GM12878 (cell line): ENCODE measurements around the gene C10orf67. TPM values are rescaled to one million over a fixed set of nuclear protein-coding genes. Genes with fewer than 3 reads are reported as not detected.

Experiments used
- ATAC-seq: fragments of 200-7000 bp; cut with Tn5 transposase; 3 replicates; pipeline ENCODE4 v1.9.1; 2020; ENCODE audit warnings: mild to moderate bottlenecking, moderate library complexity
- BruUV-seq: library from RNA; stranded (reverse); fragments of 400-500 nt; replicated peaks from 2 replicates; lab custom pipeline; 2021; lab: Mats Ljungman, UMichigan
- CTCF ChIA-PET: fragments of 300-600 bp; sonication (Branson Sonifier 250); formaldehyde crosslinking; extraction: SDS; loops from one replicate; lab custom pipeline; 2021; ENCODE audit warnings: inconsistent platforms; lab: Yijun Ruan, JAX
- POLR2A ChIA-PET: fragments of 350-600 bp; formaldehyde crosslinking; extraction: SDS; loops from one replicate; lab custom pipeline; 2021; ENCODE audit warnings: inconsistent platforms; lab: Charles Lee
- RAD21 ChIA-PET: fragments of 300-600 bp; sonication (Branson Sonifier 250); formaldehyde crosslinking; loops from one replicate; lab custom pipeline; 2023; ENCODE audit warnings: antibody characterized with exemption; ENCODE audit not compliant: unreplicated experiment; lab: Charles Lee
- SMC1A ChIA-PET: fragments of 300-600 bp; sonication (Branson Sonifier 250); formaldehyde crosslinking; loops from one replicate; lab custom pipeline; 2023; ENCODE audit not compliant: unreplicated experiment, uncharacterized antibody; lab: Charles Lee
- DNase-seq: peaks from one replicate; pipeline ENCODE4 v3.0.0-alpha.2; 2011; ENCODE audit warnings: low read depth, low spot score
- FAIRE-seq: peaks from 3 replicates; lab custom pipeline; 2011; peaks lifted over from hg19 to GRCh38; lab: Jason Lieb, UNC
- H2AFZ ChIP-seq: 2 replicates; pipeline ENCODE4 v1.6.0; 2011; ENCODE audit warnings: low read depth, low read length, control low read depth; ENCODE audit not compliant: control insufficient read depth
- H3K27ac ChIP-seq: 2 replicates; pipeline ENCODE4 v1.5.1; 2011; ENCODE audit warnings: control low read depth; ENCODE audit not compliant: control insufficient read depth, insufficient read depth
- H3K27me3 ChIP-seq, 2 experiments: replicated peaks in 1 of 2; 2 replicates each; pipeline versions ENCODE4 v1.6.0 to v1.6.1; 2011; ENCODE audit warnings: low read length in 1 of 2; ENCODE audit not compliant: control insufficient read depth in 2 of 2, insufficient read depth in 2 of 2
- H3K36me3 ChIP-seq, 2 experiments: 2 replicates each; pipeline ENCODE4 v1.5.1; 2011; ENCODE audit warnings: low read length in 1 of 2; ENCODE audit not compliant: control insufficient read depth in 2 of 2, insufficient read depth in 2 of 2
- H3K4me1 ChIP-seq: 2 replicates; pipeline ENCODE4 v1.6.1; 2011; ENCODE audit warnings: mild to moderate bottlenecking, low read length, moderate library complexity, mixed read lengths; ENCODE audit not compliant: control insufficient read depth, insufficient read depth
- H3K4me2 ChIP-seq: 2 replicates; pipeline ENCODE4 v1.6.0; 2011; ENCODE audit warnings: control low read depth; ENCODE audit not compliant: control insufficient read depth, insufficient read depth
- H3K4me3 ChIP-seq: fragments of 200-600 bp; sonication (generic); 2 replicates; pipeline ENCODE4 v1.5.1; 2016
- H3K79me2 ChIP-seq: 2 replicates; pipeline ENCODE4 v1.6.0; 2011; ENCODE audit warnings: low read length; ENCODE audit not compliant: control insufficient read depth, insufficient read depth
- H3K9ac ChIP-seq: 2 replicates; pipeline ENCODE4 v1.8.0; 2011; ENCODE audit warnings: low read length, control low read depth, mixed read lengths; ENCODE audit not compliant: control insufficient read depth, insufficient read depth
- H3K9me3 ChIP-seq: replicated peaks from 3 replicates; pipeline ENCODE4 v1.5.1; 2011; ENCODE audit warnings: mild to moderate bottlenecking, low read length; ENCODE audit not compliant: control insufficient read depth, insufficient read depth
- H4K20me1 ChIP-seq: 2 replicates; pipeline ENCODE4 v1.6.0; 2011; ENCODE audit not compliant: control insufficient read depth, insufficient read depth
- BHLHE40 ChIP-seq, 2 experiments: fragments of 450-650 bp in 1 of 2; IDR thresholded peaks; 2 replicates each; pipeline ENCODE4 v1.6.1; 2011 to 2017; ENCODE audit warnings: low read depth in 2 of 2, borderline replicate concordance in 1 of 2, improper control_type of control experiment in 1 of 2, low read length in 1 of 2, mild to moderate bottlenecking in 1 of 2
- NR2F1 ChIP-seq: fragments of 450-650 bp; conservative IDR thresholded peaks from 2 replicates; pipeline ENCODE4 v1.6.1; 2017; ENCODE audit warnings: mild to moderate bottlenecking
- PAX5 ChIP-seq: IDR thresholded peaks from 2 replicates; pipeline ENCODE4 v1.6.1; 2011; ENCODE audit warnings: low read depth, low read length, borderline replicate concordance
- ZNF592 ChIP-seq: fragments of 450-650 bp; IDR thresholded peaks from 2 replicates; pipeline ENCODE4 v1.6.1; 2017; ENCODE audit warnings: mild to moderate bottlenecking, moderate library complexity
- WGBS: methylation state at CpG from one replicate; pipeline ENCODE4 v1.1.6; 2016; ENCODE audit warnings: low lambda C conversion rate; ENCODE audit not compliant: insufficient replicate concordance, insufficient coverage; ENCODE audit errors: missing lambda C conversion rate; 5-methylcytosine and 5-hydroxymethylcytosine counted together
- in situ Hi-C: fragments of 300-500 bp; cut with MboI; formaldehyde crosslinking; loops from 9 replicates; pipeline ENCODE4 v1.14.3; 2018; ENCODE audit warnings: mixed read lengths
- intact Hi-C: fragments of 100-400 bp; cut with micrococcal nuclease; formaldehyde crosslinking; loops from one replicate; pipeline ENCODE4 v1.14.2; 2022; ENCODE audit not compliant: unreplicated experiment
- polyA plus RNA-seq, 11 experiments: library from polyadenylated mRNA; depleted of rRNA in 4 of 11; unstranded in 6 of 11; stranded (reverse) in 5 of 11; fragments of >200 nt; fragmentation: Nextera tagmentation in 4 of 11; fragmentation: Illumina TruSeq in 1 of 11; extraction: Ambion mirVana in 4 of 11; extraction: Trizol in 1 of 11; gene quantifications; 1 replicate in 1 of 11; 2 replicates in 10 of 11; pipeline versions ENCODE4 v1.2.1 to v1.2.3, GENCODE V29; 2011 to 2016; ENCODE audit warnings: inconsistent platforms in 2 of 11, missing spikeins in 2 of 11, low read depth in 1 of 11
- total RNA-seq, 4 experiments: library from RNA; depleted of rRNA in 3 of 4; stranded (reverse); fragments of >200 nt in 3 of 4; fragmentation: Illumina TruSeq in 1 of 4; extraction: Trizol in 1 of 4; gene quantifications; 2 replicates each; pipeline versions ENCODE4 v1.2.1 to v1.2.3, GENCODE V29; 2013 to 2021
- TF ChIP-seq, protein P1 (sequence below): fragments of 450-650 bp; IDR thresholded peaks from 2 replicates; pipeline ENCODE4 v1.6.1; 2017; ENCODE audit warnings: low read depth, mild to moderate bottlenecking, moderate library complexity

C10orf67 gene
- total and polyA plus RNA-seq, 10 of the 15 experiments (the other 5 are each of a cell fraction or from before 2014, with no cell fraction given), result 0.06 TPM; not detected in 9

DNA sequence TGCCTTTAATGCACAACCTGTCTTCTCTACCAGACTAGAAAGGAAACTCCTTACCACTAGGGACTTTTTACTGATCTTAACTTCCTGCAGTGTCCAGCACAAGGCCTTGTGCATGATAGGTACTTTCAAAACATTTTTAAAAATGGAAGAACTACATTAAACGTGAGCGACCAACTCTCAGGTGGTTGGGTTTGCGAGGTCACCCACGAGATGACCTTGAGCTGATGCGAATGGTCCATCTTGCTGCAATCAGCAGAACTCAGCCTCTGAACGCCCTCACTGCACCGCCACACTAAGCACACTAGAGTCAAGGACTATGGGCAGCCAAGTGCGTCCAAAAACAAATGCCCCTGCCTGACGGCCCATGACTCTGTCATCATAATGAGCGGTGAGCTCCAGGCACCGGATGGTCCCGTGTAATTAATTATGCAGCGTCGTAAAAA lies 187.3 kb downstream of the C10orf67 start:
- H3K4me2 ChIP-seq, result peak overlapping the region; percentile 51
- DNase-seq, result peak; percentile 48
- no peak for FAIRE-seq
- H3K27me3 ChIP-seq, result peaks cover 0 to 4% of the 10 kb centered on the region in 2 experiments; a peak in 1 of 4 replicates
- RAD21 ChIA-PET, result interaction anchor here (0.6 to 2.5 kb wide), 4 partner anchors 135 to 1345 kb away, joined by 3 to 24 read pairs (median 4); no protein-coding TSS in a partner anchor
- in situ Hi-C loops (loop anchor here (5.0 kb wide), 1 partner anchor 135 kb away; no protein-coding TSS in a partner anchor), intact Hi-C loops (loop anchor here (5.0 kb wide), 4 partner anchors 370 to 1170 kb away; no protein-coding TSS in a partner anchor)
- WGBS, result 1% methylated on average over 14 of the region's 14 CpGs
- no peaks in the 10 kb centered on the region for H4K20me1 ChIP-seq
- CTCF ChIA-PET, result interaction anchor here (0.5 to 6.7 kb wide), 18 partner anchors 10 to 1362 kb away, joined by 3 to 106 read pairs (median 4); no protein-coding TSS in a partner anchor
- no peaks in the 10 kb centered on the region for H3K9me3 ChIP-seq
- SMC1A ChIA-PET, result interaction anchor here (0.6 to 2.3 kb wide), 7 partner anchors 11 to 1400 kb away, joined by 3 to 19 read pairs (median 5); no protein-coding TSS in a partner anchor
- H3K9ac ChIP-seq, result no peak overlapping the region
- H3K4me3 ChIP-seq, result no peak overlapping the region
- TF ChIP-seq PAX5, result peak; percentile 90
- peak; percentile 49 to 72; a peak in 3 of 4 replicates for TF ChIP-seq BHLHE40 (IDR thresholded peaks at IDR 0.05; ENCODE audit: borderline replicate concordance in 1 of 2, low read depth in 2 of 2, low read length in 1 of 2)
- peak; percentile 72 for TF ChIP-seq NR2F1
- no peak for TF ChIP-seq ZNF592
- TF ChIP-seq, protein P1, sequence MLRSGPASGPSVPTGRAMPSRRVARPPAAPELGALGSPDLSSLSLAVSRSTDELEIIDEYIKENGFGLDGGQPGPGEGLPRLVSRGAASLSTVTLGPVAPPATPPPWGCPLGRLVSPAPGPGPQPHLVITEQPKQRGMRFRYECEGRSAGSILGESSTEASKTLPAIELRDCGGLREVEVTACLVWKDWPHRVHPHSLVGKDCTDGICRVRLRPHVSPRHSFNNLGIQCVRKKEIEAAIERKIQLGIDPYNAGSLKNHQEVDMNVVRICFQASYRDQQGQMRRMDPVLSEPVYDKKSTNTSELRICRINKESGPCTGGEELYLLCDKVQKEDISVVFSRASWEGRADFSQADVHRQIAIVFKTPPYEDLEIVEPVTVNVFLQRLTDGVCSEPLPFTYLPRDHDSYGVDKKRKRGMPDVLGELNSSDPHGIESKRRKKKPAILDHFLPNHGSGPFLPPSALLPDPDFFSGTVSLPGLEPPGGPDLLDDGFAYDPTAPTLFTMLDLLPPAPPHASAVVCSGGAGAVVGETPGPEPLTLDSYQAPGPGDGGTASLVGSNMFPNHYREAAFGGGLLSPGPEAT, result peak; percentile 49; the same call in 1 of the 2 replicates
- peak overlapping the region; percentile 57; the same call in 1 of the 2 replicates for H2AFZ ChIP-seq
- BruUV-seq, result no TSS peak
- no peaks in the 10 kb centered on the region for H3K79me2 ChIP-seq
- no peaks in the 10 kb centered on the region for H3K36me3 ChIP-seq
- ATAC-seq, result peak; percentile 91
- peaks cover 6% of the 10 kb centered on the region; the same call in 1 of the 2 replicates for H3K4me1 ChIP-seq
- POLR2A ChIA-PET, result interaction anchor here (0.6 kb wide), 1 partner anchor 453 kb away, joined by 4 read pairs; no protein-coding TSS in a partner anchor
- H3K27ac ChIP-seq, result no peak overlapping the region
